ENCODE data around the gene C8G.

GRCh38 chr9:136937186-136938001 is 7.6 kb upstream of the C8G start:
- TF ChIP-seq, protein P1, sequence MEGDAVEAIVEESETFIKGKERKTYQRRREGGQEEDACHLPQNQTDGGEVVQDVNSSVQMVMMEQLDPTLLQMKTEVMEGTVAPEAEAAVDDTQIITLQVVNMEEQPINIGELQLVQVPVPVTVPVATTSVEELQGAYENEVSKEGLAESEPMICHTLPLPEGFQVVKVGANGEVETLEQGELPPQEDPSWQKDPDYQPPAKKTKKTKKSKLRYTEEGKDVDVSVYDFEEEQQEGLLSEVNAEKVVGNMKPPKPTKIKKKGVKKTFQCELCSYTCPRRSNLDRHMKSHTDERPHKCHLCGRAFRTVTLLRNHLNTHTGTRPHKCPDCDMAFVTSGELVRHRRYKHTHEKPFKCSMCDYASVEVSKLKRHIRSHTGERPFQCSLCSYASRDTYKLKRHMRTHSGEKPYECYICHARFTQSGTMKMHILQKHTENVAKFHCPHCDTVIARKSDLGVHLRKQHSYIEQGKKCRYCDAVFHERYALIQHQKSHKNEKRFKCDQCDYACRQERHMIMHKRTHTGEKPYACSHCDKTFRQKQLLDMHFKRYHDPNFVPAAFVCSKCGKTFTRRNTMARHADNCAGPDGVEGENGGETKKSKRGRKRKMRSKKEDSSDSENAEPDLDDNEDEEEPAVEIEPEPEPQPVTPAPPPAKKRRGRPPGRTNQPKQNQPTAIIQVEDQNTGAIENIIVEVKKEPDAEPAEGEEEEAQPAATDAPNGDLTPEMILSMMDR (IDR thresholded peaks at IDR 0.05; ENCODE audit: borderline replicate concordance, extremely low read depth, low read length, poor library complexity, severe bottlenecking), result no peak
- TF ChIP-seq EZH2 (IDR thresholded peaks at IDR 0.05; ENCODE audit: borderline replicate concordance, low read depth, low read length, severe bottlenecking), result no peak
